ENCODE data around the gene ATP6V1C2.

- TF ChIP-seq, protein P1, sequence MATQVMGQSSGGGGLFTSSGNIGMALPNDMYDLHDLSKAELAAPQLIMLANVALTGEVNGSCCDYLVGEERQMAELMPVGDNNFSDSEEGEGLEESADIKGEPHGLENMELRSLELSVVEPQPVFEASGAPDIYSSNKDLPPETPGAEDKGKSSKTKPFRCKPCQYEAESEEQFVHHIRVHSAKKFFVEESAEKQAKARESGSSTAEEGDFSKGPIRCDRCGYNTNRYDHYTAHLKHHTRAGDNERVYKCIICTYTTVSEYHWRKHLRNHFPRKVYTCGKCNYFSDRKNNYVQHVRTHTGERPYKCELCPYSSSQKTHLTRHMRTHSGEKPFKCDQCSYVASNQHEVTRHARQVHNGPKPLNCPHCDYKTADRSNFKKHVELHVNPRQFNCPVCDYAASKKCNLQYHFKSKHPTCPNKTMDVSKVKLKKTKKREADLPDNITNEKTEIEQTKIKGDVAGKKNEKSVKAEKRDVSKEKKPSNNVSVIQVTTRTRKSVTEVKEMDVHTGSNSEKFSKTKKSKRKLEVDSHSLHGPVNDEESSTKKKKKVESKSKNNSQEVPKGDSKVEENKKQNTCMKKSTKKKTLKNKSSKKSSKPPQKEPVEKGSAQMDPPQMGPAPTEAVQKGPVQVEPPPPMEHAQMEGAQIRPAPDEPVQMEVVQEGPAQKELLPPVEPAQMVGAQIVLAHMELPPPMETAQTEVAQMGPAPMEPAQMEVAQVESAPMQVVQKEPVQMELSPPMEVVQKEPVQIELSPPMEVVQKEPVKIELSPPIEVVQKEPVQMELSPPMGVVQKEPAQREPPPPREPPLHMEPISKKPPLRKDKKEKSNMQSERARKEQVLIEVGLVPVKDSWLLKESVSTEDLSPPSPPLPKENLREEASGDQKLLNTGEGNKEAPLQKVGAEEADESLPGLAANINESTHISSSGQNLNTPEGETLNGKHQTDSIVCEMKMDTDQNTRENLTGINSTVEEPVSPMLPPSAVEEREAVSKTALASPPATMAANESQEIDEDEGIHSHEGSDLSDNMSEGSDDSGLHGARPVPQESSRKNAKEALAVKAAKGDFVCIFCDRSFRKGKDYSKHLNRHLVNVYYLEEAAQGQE (IDR thresholded peaks at IDR 0.05; ENCODE audit: low read depth), result no peak
- TF ChIP-seq POLR2A (IDR thresholded peaks at IDR 0.05; ENCODE audit: borderline replicate concordance, extremely low read depth, insufficient read depth, insufficient read length) (no peak), EZH2phosphoT487 (IDR thresholded peaks at IDR 0.05; ENCODE audit: borderline replicate concordance) (no peak), YY1 (IDR thresholded peaks at IDR 0.05; ENCODE audit: extremely low read depth, insufficient replicate concordance, low read depth, low read length) (no peak), POLR2AphosphoS5 (IDR thresholded peaks at IDR 0.05; ENCODE audit: low read depth, low read length) (no peak), RAD21 (IDR thresholded peaks at IDR 0.05; ENCODE audit: low read depth) (no peak), ATF3 (IDR thresholded peaks at IDR 0.05) (no peak)
- TF ChIP-seq, protein P2, sequence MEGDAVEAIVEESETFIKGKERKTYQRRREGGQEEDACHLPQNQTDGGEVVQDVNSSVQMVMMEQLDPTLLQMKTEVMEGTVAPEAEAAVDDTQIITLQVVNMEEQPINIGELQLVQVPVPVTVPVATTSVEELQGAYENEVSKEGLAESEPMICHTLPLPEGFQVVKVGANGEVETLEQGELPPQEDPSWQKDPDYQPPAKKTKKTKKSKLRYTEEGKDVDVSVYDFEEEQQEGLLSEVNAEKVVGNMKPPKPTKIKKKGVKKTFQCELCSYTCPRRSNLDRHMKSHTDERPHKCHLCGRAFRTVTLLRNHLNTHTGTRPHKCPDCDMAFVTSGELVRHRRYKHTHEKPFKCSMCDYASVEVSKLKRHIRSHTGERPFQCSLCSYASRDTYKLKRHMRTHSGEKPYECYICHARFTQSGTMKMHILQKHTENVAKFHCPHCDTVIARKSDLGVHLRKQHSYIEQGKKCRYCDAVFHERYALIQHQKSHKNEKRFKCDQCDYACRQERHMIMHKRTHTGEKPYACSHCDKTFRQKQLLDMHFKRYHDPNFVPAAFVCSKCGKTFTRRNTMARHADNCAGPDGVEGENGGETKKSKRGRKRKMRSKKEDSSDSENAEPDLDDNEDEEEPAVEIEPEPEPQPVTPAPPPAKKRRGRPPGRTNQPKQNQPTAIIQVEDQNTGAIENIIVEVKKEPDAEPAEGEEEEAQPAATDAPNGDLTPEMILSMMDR (IDR thresholded peaks at IDR 0.05 in 2 of 3, conservative IDR thresholded peaks at IDR 0.05 in 1 of 3; ENCODE audit: borderline replicate concordance in 1 of 3, insufficient read depth in 1 of 3, low read depth in 2 of 3, low read length in 2 of 3), result no peak
- TF ChIP-seq, protein P3, sequence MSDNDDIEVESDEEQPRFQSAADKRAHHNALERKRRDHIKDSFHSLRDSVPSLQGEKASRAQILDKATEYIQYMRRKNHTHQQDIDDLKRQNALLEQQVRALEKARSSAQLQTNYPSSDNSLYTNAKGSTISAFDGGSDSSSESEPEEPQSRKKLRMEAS (IDR thresholded peaks at IDR 0.05), result no peak
Measured at GRCh38 chr2:10794876-10795275, 73.4 kb downstream of the ATP6V1C2 start.

Data from HCT116 (cell line).